DMS 273 treated with DMSO at 0.1 percent for 48 hours (cell line): ENCODE measurements around the gene VPS13A.
"Not testable (repeated sequence)": the region's sequence is repeated elsewhere in the genome, so short reads cannot be mapped to it uniquely, and the experiment has no call there.

Experiments
- DNase-seq: peaks from one replicate; lab custom pipeline; 2025; lab: John Stamatoyannopoulos, UW

VPS13A gene

DNA sequence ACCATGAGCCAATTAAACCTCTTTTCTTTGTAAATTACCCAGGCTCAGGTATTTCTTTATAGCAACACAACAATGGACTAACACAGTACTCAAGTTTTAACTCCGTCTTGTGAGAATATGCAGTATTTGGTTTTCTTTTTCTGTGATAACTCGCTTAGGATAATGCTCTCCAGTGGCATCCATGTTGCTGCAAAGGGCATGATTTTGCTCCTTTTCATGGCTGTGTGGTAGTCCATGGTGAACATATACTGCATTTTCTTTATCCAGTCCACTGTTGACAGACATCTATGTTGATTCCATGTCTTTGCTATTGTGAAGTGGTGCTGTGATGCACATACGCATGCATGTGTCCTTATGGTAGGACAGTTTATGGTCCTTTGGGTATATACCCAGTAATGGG lies 10.9 kb downstream of the VPS13A start:
- DNase-seq: no peak

DNA sequence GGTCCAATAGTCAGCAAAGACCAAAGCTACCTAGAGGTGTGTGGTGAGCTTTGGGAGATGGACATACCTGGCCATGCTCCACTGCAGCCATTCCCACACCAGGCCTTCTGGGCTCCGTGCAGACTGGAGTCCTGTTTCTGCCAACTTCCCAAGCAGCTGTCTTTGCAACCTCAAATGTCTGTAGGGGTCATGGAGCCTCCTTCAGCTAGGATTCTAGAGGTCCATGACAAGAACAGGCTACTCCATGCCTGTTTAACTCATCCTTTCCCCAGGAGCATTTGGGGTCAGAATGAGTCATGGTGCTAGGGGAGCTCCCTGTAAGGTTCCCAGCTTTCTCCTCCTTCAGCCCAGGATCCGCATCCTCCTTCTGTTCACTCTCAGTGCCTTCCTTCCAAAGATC lies 17.1 kb downstream of the VPS13A start:
- no peak for DNase-seq

- DNase-seq: no peak
These were observed 32.8 kb downstream of the VPS13A start for GRCh38 chr9:77210116-77210515.

DNA sequence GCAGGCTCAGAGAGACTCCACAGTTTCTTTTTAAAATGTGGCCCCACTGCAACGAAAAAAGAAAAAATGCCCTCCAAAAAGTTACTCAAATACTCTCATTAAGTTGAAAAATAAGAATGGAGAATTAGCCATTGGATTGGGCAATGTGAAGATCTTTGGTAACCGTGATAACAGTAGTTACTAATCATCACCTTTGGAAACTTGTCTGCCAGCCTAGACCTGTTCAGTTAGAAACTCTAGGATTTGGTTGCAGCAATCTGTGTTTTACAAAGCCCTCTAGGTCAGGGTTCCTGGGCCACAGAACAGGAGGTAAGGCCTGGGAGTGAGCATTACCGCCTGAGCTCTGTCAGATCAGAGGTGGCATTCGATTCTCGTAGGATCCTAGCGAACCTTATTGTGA lies 34.2 kb downstream of the VPS13A start:
- no peak for DNase-seq

GRCh38 chr9:77212801-77213200 lies 35.5 kb downstream of the VPS13A start:
- DNase-seq: no peak

DNA sequence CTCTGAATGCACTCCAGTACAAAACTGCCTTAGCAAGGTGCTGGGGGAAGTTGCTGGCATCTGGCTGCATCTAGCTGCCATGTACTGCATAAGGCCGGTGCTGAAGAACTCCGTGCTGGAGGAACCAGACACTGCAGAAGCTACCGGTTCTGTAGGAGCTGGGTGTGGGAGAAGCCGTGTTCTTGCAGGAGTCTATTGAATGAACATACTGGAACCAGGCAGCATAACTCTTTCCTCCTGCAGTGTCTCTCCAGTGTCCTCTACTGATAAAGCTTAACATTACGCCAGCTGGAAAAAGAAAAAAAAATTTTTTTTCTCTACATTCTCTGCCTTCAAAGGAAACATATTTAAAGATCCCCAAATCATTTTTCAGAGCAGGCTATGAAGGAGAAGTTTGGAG lies 38.5 kb downstream of the VPS13A start:
- DNase-seq: no peak

DNA sequence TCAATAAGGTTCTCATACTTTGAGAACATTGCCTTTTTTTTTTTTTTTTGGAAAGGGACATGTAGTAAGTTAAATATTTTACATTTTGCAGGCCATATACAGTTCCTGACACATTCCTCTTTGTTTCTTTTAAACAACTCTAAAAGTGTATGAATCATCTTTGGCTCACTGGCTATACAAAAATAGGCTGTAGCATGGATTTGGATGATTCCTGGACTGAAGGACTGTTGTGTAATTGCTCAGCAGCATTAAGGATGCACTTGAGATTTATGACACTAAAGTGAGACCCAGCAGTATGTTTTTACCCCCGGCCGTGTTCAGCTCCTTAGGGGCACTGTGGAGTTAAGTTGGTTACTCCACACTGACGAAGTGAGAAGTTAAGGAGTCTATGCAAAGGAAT lies 41.3 kb downstream of the VPS13A start:
- DNase-seq: no peak

DNA sequence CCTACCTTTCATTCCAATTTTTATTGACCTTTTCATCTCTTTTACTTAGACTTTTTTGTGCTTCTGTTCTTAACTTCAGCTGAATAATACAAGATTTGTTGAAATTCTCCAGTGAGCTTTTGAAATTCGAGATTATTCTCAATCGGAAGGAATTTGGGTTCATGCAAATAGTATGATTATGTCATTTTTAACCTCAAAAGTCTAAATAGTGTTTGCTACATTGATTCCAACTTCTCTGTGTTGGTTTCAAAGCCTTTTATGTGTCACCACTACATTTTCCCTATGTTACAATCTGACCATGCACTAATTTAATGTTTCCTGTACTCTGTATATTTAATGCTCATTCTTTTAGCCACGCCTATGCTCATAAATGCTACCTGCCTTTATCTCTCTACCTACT lies 44.1 kb downstream of the VPS13A start:
- DNase-seq: no peak

- DNase-seq: no peak
These were observed 47.5 kb downstream of the VPS13A start for GRCh38 chr9:77224746-77225312.

GRCh38 chr9:77236693-77237092 lies 59.4 kb downstream of the VPS13A start:
- DNase-seq: no peak

DNA sequence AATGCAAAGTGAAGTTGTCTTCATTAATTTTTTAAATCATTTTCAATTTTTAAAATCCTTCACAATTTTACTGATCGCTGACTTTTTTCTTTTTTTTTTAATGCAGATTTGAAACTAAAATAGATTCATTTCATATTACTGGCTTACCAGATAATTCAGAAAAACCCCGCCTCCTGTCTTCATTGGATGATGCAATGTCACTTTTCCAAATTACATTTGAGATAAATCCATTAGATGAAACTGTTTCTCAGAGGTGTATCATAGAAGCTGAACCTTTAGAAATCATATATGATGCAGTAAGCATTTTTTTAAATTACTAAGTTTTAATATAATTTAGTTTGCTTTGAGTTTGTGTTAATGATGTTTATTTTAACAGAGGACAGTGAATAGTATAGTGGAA lies 60.6 kb downstream of the VPS13A start:
- no peak for DNase-seq

DNA sequence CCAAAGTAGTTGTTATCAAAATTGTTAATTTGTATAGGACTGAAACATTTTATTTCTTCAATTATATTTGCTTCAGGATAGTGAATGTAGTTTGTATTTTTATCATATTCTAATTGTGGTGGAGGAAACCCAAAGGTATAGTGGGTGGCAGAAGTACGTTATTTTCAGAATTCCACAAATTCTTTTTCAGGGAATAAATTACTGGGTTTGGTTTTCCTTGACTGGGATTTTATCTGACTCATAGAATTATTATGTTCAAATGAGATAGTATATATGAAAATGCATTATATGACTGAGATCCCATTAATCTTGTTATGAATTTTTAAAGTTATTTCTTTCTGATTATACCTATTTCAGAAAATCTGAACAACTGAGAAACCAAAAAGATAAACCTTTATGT lies 73.7 kb downstream of the VPS13A start:
- no peak for DNase-seq

DNA sequence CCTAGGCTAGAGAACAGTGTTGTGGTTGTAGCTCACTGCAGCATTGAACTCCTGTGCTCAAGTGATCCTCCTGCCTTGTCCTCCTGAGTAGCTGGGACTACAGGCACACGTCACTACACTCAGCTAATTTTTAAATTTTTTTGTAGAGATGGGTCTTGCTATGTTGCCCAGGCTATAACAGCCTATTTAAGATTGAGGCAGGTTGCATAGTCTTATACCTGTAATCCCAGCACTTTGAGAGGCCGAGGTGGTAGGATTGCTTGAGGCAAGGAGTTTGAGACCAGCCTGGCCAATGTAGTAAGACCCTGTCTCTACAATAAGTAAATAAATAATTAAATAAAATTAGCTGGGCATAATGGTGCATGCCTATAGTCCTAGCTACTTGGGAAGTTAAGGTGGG lies 79.9 kb downstream of the VPS13A start:
- no peak for DNase-seq

GRCh38 chr9:77261605-77262004 lies 84.3 kb downstream of the VPS13A start:
- no peak for DNase-seq

GRCh38 chr9:77267762-77268161 lies 90.4 kb downstream of the VPS13A start:
- not testable (repeated sequence) for DNase-seq

GRCh38 chr9:77271023-77271690 lies 93.8 kb downstream of the VPS13A start:
- no peak for DNase-seq

- no peak for DNase-seq
These were observed 99.5 kb downstream of the VPS13A start for GRCh38 chr9:77276799-77277198.

DNA sequence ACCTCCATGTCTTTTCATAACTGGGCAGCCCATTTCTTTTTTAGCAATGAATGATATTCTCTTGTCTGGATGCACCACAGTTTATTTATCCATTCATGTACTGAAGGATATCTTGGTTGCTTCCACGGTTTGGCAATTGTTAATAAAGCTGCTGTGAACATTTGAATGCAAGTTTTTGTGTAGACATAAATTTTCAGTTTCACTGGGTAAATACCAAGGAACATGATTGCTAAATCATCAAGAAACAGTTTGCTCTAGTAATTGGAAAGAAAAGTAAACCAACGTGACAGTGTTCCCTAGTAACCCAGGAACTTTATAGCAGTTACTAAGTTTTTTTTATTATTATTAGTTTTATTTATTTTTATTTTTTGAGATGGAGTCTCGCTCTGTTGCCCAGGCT lies 100.4 kb downstream of the VPS13A start:
- no peak for DNase-seq

GRCh38 chr9:77283991-77284390 lies 106.7 kb downstream of the VPS13A start:
- no peak for DNase-seq

DNA sequence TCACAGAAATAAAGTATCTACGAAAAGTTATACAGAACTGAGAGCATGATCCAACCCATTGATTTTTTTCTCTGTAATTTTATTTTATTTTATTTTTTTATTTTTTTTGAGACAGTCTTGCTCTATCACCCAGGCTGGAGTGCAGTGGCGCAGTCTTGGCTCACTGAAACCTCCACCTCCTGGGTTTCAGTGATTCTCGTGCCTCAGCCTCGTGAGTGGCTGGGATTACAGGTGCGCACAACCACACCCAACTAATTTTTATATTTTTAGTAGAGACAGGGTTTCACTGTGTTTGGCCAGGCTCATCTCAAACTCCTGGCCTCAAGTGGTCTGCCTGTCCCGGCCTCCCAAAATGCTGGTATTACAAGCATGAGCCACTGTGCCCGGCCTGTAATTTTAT lies 107.3 kb downstream of the VPS13A start:
- DNase-seq: no peak

GRCh38 chr9:77290373-77290772 lies 113.0 kb downstream of the VPS13A start:
- DNase-seq: no peak

- no peak for DNase-seq
These were observed 114.4 kb downstream of the VPS13A start for GRCh38 chr9:77291714-77292113.

- DNase-seq: no peak
These were observed 116.6 kb downstream of the VPS13A start for GRCh38 chr9:77293949-77294348.

- no peak for DNase-seq
These were observed 127.2 kb downstream of the VPS13A start for GRCh38 chr9:77304543-77304942.
